Measurements from ENCODE around the gene TIFAB. TPM values are rescaled to one million over a fixed set of nuclear protein-coding genes. Genes with fewer than 3 reads are reported as not detected.

Gene TIFAB
- total RNA-seq, 1 donor from 2014 or later, result not detected

DNA sequence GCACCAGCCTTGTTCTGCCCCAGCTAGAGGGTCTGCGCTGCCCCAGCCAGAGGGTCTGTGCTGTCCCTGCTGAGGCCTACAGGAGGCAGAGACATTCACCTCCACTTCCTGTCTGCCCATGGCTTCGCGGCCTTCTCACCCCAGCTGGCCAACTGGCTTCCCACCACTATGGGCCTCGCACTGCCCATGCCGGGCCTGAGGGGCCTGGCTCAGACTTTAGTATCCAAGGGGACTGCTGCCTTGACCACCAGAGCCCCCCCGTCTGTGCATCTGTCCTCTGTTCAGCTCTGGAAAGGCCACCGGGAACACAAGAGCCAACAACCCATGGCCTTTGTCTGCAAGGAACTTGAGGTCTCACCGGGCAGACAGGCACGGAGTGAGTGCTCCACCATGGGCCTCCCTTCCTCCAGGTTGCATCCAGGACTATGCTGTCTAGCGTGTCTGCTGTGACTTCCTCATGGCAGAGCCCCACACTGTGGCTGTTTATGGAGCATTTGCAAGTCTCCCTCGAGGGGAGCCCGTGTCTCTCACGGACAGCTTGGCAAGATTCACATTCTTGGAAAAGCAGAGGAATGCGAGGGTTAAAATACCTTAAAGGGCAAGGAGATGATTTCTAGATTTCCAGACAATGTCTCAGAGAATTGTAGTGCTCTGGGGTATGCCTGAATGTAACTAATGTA, 6.7 kb downstream of the TIFAB start:
- TF ChIP-seq, protein P1, sequence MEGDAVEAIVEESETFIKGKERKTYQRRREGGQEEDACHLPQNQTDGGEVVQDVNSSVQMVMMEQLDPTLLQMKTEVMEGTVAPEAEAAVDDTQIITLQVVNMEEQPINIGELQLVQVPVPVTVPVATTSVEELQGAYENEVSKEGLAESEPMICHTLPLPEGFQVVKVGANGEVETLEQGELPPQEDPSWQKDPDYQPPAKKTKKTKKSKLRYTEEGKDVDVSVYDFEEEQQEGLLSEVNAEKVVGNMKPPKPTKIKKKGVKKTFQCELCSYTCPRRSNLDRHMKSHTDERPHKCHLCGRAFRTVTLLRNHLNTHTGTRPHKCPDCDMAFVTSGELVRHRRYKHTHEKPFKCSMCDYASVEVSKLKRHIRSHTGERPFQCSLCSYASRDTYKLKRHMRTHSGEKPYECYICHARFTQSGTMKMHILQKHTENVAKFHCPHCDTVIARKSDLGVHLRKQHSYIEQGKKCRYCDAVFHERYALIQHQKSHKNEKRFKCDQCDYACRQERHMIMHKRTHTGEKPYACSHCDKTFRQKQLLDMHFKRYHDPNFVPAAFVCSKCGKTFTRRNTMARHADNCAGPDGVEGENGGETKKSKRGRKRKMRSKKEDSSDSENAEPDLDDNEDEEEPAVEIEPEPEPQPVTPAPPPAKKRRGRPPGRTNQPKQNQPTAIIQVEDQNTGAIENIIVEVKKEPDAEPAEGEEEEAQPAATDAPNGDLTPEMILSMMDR (IDR thresholded peaks at IDR 0.05; ENCODE audit: insufficient read depth, low read length, severe bottlenecking), result no peak
- Histone ChIP-seq H3K27me3 (ENCODE audit: control insufficient read depth, insufficient read depth, low read length) (peaks cover 21% of the 10 kb centered on the region), H3K4me3 (ENCODE audit: low read depth, low read length) (no peak overlapping the region), H3K36me3 (ENCODE audit: control insufficient read depth, insufficient read depth, low read length) (no peaks in the 10 kb centered on the region)
- FAIRE-seq, result no peak
- DNase-seq (ENCODE audit: low read depth), result no peak

DNA sequence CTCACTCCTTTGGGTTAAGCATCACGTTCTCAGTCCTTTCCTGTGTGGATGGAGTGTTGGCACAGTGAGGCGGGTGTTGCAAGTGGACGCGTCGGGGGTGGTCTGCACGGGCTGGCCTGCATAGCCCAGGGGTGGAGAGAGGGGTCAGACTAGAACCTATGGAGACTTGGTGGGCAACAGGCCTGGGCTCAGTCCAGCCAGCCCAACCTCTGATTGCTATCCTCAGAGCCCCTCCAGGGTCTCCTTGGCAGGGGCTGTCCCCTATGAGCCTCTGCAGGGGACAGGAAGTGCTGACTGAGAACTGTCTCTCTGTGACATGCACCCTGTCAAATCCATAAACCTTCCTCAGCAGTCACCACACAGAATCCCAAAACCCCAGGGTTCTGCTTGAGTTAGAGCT, 7.3 kb downstream of the TIFAB start:
- Histone ChIP-seq H3K36me3 (ENCODE audit: control insufficient read depth, insufficient read depth, low read length) (no peaks in the 10 kb centered on the region), H3K27me3 (ENCODE audit: control insufficient read depth, insufficient read depth, low read length) (peaks cover 18% of the 10 kb centered on the region), H3K4me3 (ENCODE audit: low read depth, low read length) (no peak overlapping the region)
- no peak for DNase-seq (ENCODE audit: low read depth)
- TF ChIP-seq, protein P1 (IDR thresholded peaks at IDR 0.05; ENCODE audit: insufficient read depth, low read length, severe bottlenecking), result no peak
- FAIRE-seq, result no peak

DNA sequence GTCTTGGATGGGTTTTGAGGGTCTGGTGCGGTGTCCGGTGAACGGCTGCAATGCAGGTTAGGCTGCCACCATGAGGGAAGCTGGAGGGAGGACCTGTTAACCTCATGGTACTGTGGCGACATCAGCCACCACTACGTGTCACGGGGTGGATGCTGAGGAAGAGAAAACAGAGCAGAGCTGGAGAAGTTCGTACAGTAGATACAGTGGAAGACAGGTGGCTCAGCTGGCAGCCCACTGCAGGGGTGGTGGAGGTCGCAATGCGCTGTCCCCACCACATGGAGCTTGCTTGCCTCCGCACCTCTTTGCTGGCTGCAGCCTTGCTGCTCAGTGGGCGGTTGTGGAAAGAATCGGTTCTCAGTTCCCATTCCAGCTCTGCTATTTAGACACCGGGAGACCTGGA, 7.8 kb downstream of the TIFAB start:
- DNase-seq (ENCODE audit: low read depth) (no peak), FAIRE-seq (no peak)
- TF ChIP-seq, protein P1 (IDR thresholded peaks at IDR 0.05; ENCODE audit: insufficient read depth, low read length, severe bottlenecking), result no peak
- H3K27me3 ChIP-seq (ENCODE audit: control insufficient read depth, insufficient read depth, low read length), result peaks cover 18% of the 10 kb centered on the region
- no peaks in the 10 kb centered on the region for H3K36me3 ChIP-seq (ENCODE audit: control insufficient read depth, insufficient read depth, low read length)
- no peak overlapping the region for H3K4me3 ChIP-seq (ENCODE audit: low read depth, low read length)

DNA sequence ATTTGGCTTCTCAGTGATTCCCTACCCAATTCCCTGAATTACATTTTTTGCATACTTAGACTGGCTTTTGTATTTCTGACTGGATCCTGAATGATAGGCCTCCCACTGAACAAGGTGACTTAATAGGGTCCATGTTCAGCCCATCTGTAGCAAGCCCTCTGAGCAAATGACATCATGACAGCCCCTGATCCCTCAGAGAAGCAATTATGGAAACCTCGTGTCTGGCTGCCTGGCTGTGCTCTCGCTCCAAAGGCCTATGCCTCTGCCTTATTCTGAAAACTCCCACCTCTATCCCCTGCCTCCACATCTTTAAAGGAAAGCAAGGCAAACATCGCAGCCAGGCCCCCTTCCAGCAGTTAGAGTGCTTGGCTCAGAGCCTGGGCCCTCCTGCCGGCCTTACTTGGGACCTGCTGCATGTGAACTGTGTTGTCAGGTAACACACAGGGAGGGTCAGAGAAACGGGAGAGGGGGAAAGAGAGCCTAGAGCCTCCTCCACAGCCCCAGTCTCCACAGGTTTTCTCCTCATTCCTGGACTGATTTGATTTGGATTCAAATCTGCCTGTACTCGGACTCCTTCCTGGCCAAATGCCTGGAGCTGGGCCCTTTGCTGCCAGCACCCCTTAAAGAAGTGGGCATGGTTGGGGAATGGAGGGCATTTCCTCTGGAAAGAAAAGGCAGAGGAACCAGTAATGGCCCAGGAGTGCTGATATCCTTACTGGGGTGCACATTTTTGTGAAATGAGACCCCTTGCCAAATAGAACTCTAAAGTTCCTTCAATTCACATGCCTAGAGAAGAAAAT, 8.8 kb downstream of the TIFAB start:
- H3K4me3 ChIP-seq (ENCODE audit: low read depth, low read length), result no peak overlapping the region
- peaks cover 15% of the 10 kb centered on the region for H3K27me3 ChIP-seq (ENCODE audit: control insufficient read depth, insufficient read depth, low read length)
- no peak for FAIRE-seq
- H3K36me3 ChIP-seq (ENCODE audit: control insufficient read depth, insufficient read depth, low read length), result no peaks in the 10 kb centered on the region
- TF ChIP-seq, protein P1 (IDR thresholded peaks at IDR 0.05; ENCODE audit: insufficient read depth, low read length, severe bottlenecking), result no peak
- DNase-seq (ENCODE audit: low read depth), result no peak

DNA sequence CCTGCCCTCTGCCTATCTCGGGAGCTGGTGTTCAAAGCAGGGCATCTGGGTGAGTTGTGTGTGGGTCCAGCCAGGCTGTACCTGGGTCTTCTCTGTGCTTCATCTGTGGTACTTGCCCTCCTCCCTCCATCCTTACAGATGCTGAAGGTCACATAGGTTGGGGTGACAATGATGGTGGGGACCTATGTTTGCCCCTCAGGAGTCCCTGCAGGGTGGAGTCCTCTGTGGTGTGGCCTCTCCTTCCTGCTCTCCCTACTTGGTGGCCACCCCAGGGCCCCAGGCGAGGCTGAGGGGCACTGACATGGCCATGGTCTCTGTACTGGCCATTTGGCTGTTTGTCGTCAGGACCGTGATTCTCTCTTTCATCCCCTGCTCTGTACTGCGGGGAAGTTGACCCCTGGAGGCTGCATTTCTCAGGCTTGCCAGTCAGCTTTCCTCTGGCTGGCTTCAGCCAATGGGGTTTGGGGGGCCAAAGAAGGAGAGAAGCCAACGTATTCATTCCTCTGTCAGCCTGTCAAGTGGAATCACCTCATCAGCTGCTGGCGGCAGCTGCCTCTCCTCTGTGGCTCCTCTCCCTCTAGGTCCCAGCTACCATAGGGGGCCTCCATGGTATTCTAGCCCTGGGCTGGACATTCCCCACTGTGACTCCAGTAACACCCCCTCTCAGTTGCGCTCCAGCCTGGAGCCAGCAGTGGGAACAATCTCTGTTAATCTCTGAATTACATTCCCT, 9.6 kb downstream of the TIFAB start:
- no peak overlapping the region for H3K4me3 ChIP-seq (ENCODE audit: low read depth, low read length)
- TF ChIP-seq, protein P1 (IDR thresholded peaks at IDR 0.05; ENCODE audit: insufficient read depth, low read length, severe bottlenecking), result no peak
- H3K27me3 ChIP-seq (ENCODE audit: control insufficient read depth, insufficient read depth, low read length), result peaks cover 9% of the 10 kb centered on the region
- DNase-seq (ENCODE audit: low read depth) (no peak), FAIRE-seq (no peak)
- no peaks in the 10 kb centered on the region for H3K36me3 ChIP-seq (ENCODE audit: control insufficient read depth, insufficient read depth, low read length)
